CD4-positive, alpha-beta T cell treated with Interleukin-6 for 4 hours (primary cell): ENCODE measurements around the gene MAGI1.

Experiments
- DNase-seq: peaks from one replicate; pipeline ENCODE4 v3.0.0-alpha.2; 2020; ENCODE audit warnings: mixed read lengths

MAGI1 gene

DNA sequence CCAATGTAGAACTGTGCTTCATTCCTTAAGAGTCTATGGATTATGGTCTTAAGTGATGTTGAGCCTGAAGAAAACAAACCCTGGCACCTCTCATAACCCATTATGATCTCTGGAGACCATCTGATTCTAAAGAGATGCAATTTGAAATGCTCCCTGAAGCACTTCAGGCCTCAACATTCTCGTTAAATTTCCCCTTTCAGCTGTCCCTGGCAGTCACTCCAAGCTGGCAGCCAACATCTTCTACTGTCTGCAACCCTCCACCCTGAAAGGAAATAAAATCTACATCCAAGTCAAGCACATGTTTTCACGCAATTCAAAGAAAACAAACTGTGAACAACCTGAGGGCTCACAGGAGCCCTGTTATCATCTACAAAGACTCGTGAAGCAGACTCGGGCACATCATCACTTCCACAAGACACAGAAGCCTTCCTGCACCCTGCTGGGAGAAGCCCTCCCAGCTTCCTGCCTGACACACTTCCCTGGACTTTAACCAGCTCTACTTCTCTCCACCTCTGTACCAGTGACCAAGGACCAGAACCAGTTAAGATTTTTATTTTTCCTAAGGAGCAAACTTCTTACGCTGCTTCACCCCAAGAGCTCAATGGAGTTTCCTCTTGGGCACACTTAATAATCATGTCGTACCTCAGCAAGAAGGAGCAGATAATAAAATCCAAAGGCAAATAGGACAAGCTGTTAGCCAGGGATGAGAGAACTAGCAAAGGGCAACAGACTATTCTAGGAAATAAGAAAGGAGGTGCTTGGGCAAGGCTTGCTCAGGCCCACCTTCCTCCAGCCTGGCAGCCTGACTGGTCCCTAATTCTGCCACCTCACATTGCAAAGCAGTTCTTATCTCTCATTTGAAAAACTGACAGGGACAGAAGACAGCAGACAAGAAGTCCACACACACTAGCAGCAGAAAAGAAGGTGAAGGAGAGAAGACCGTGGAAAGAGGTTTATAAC lies 67.1 kb downstream of the MAGI1 start:
- DNase-seq: no peak

- no peak for DNase-seq
These were observed 69.7 kb downstream of the MAGI1 start for GRCh38 chr3:65968996-65969395.

- DNase-seq: no peak
These were observed 71.3 kb downstream of the MAGI1 start for GRCh38 chr3:65967451-65967850.

GRCh38 chr3:65964838-65965237 lies 73.9 kb downstream of the MAGI1 start:
- DNase-seq: no peak

- no peak for DNase-seq
These were observed 74.7 kb downstream of the MAGI1 start for GRCh38 chr3:65963787-65964677.

GRCh38 chr3:65961733-65962132 lies 77.0 kb downstream of the MAGI1 start:
- no peak for DNase-seq

DNA sequence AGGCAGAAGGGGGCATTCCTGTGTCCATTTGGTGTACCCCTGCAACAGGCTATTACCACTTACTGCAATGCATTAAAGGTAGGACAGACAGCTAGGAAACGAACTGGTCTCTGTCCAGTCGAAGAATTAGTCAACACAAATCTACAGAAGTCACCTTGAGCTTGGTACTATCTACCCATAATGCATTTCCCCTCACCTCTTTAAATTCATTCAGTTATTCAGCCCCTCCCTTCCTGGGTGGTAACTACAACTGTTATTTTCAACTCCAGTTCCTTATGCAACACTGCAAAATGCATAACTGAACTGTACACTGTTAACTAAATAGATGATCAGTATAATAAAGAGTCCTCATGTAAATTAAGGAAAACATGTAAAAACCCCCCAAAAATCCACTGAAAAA lies 77.6 kb downstream of the MAGI1 start:
- no peak for DNase-seq

DNA sequence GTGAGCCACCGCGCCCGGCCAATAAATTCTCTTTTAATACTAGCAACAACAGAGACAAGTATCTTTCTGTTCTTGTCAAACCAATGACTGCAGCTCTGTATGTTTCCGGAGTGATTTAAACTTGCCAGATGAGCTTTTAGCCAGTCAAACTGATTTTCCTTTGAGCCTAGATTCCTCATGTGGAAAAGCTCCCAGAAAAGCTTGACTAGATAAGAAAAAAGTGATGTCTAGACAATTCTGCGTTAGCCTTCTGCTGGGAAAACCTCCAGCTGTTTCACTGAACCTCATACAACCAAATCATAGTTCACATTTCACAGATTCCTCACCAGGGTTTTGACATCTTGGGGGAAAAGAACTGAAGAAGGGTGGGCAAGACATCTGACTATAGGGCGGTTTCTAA lies 78.6 kb downstream of the MAGI1 start:
- DNase-seq: no peak

DNA sequence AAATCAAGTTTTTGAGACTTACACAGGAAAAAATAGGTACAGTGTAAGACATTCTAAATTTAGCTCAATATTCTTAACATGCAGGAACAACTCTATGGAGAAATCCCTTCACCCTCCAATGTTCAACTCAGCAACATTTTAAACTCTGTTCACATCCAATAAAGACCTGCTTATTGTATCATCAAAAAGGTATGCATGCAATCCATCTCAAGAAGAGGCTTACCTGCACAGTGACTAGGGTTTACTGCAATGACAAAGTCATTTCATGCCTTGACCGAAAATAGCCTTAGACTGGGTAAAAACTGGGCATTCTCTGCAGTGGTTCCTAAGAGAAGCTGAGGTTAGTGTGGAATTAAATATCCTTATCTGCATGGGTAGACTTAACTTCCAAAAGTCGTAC lies 80.5 kb downstream of the MAGI1 start:
- no peak for DNase-seq

DNA sequence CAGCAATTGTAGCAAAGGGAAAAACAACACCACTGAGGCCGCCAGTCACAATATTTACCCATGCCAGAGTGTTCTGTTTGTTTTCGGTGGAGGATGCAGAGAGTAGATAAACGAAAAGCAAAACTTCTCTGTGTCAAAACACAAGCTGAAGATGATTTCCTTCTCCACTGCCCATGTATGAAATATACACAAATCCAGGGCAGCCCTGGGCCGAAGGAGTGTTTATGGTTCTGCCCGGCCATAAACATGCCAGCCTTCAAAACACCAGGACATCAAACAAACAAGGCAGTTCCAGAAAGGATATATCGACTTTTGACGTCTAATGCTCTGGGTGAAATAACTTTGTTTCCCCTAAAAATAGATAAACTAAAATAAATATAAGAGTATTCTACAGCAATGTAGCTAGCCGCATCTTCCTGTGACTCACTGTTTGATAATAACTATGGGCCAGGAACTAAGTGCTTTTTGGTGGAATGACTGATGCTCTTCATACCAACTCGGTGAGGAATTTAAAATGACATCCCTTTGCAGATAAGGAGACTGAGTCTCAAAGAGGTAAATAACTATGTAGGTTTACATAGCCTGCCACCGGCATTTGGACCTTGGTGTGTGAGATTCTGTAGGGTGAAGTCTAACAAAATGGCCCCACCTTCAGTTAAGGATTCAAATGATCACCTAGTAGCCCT lies 82.8 kb downstream of the MAGI1 start:
- DNase-seq: no peak

GRCh38 chr3:65953881-65954733 lies 84.6 kb downstream of the MAGI1 start:
- DNase-seq: no peak

GRCh38 chr3:65953301-65953812 lies 85.4 kb downstream of the MAGI1 start:
- DNase-seq: no peak

- no peak for DNase-seq
These were observed 85.9 kb downstream of the MAGI1 start for GRCh38 chr3:65952842-65953241.

DNA sequence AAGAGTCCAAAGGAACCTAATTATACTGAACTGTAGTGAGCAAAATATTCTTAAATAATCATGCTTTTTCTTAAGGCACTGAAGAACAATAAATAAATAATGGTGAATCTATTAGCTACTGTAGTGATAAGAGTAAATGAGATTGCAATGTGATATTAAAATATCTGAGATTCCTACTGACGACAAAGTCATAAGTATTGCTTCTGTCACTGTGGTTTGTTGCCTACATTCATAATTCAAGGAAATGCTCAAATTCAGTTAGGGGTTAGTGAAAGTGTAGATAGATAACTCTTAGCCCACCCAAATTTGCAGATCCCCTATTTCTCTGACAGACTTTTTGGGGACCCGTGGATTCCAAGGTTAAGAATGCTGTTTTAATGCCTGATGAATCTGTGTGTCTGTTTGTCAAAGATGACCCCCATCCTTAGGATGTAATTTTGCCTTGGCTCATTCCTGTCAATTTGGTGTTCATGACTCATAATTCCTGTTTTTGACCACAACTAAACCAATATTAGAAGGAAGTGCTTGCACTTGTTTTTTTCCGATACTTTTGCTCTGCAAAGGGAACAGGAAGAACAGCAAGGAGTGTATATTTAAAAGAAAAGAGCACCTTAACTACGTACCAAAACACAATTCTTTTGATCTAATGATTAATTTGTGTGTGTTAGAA lies 86.7 kb downstream of the MAGI1 start:
- no peak for DNase-seq

DNA sequence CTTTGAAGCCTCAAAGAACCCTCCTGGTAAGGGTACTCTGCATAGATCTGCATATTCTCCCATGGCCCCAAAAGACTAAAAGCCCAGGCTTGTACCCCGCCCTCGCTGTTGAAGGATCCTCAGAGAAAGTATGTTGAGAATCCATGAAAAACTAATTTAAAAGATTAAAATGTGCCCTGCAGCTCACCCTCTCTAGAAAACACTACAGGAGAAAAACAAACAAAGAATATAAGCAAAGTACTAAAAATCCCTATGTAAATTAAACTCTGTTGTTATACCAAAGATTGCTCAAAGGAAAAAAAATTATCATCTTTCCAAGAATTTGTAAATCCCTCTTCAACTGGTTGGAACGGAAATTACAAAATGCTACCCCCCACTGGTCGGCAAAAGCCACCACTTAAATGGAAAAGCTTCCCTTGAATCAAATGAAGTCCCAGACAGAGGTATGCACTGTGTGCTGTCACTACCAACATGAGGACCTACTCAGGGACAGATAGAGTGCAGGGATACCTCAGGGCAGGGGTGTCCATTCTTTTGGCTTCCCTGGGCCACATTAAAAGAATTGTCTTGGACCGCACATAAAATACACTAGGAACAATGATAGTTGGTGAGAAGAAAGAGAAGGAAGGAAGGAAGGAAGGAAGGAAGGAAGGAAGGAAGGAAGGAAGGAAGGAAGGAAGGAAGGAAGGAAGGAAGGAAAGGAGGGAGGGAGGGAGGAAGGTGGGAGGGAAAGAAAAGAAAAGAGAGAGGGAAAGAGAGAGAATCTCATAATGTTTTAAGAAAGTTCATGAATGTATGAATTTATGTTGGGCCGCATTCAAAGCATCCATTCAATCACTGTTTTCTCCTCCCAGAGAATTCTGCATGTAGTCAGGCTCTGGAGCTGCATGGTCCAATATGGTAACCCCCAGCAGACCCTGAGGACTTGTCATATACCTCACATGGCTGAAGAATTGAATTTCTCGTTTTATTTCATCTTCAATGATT lies 88.1 kb downstream of the MAGI1 start:
- DNase-seq: no peak

DNA sequence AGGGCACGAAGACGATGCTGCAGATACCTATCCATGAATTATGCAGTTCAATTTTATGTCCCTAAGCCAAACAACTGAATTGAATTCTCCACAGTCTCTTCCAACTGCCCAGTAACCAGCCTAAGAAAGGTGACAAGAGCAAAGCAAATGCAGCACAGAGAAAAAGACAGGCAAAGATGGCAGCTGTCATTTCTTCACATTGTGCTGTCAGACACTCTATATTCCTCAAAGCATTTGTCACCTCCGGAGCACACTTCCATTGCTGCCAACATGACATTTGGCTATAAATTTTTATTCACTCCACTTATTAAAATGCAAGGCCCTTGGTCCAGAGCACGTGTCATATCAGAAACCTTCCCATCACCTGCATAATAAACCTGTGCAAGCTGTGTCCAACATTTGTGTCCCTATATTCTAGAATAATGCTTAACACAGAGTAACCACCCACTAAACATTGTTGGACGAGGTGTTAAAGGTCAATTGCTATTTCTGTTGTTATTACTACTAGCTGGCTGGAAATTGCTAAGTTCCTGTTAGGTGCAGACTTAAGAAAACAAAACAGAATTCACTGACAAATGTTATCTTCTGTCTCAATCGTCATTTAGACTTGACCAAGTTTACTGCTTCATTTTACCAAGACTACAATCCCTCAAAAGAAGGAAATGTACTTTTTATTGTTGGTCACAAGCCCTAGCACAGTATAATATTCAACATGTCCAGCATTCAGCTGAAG lies 89.7 kb downstream of the MAGI1 start:
- no peak for DNase-seq

GRCh38 chr3:65946438-65946837 lies 92.3 kb downstream of the MAGI1 start:
- no peak for DNase-seq

DNA sequence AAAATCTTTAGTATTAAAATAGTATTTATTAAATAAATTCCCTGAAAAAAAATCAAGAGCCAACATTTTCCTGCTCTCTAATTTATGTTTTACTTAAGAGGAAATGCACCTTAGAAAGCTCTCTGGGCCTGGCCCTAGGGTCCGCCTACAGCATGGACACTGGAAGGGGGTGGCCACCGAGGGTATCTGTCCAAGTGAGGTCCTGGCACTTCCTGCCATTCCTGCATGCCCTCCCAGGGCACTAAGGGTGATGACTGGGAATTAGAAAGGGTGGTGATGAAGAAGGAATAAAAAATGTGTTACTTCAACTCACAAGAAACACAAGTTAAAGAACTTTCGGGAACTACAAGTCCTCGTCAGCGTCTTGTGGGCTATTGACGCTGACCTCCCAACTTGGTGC lies 92.8 kb downstream of the MAGI1 start:
- no peak for DNase-seq

- DNase-seq: no peak
These were observed 93.2 kb downstream of the MAGI1 start for GRCh38 chr3:65945480-65945879.
